SK-N-SH (cell line): ENCODE data around the gene KLLN. TPM values are rescaled to one million over a fixed set of nuclear protein-coding genes. Genes with fewer than 3 reads are reported as not detected.

Source experiments
- CTCF ChIA-PET: fragments of 300-600, 350-600 bp; formaldehyde crosslinking; extraction: SDS; loops from one replicate; lab custom pipeline; 2021; lab: Yijun Ruan, JAX
- POLR2A ChIA-PET: fragments of 350-600 bp; sonication (Branson Sonifier 250); formaldehyde crosslinking; extraction: SDS; loops from one replicate; lab custom pipeline; 2020; ENCODE audit warnings: antibody characterized with exemption, inconsistent platforms; lab: Yijun Ruan, JAX
- DNase-seq: peaks from one replicate; pipeline ENCODE4 v3.0.0; 2012
- H2AFZ ChIP-seq: fragments of 200-600 bp; sonication (generic); 2 replicates; pipeline ENCODE4 v1.8.1; 2016; ENCODE audit warnings: antibody characterized with exemption, mild to moderate bottlenecking, low read depth
- H3F3A ChIP-seq: fragments of 200-600 bp; sonication (generic); replicated peaks from 2 replicates; pipeline ENCODE3; 2016; ENCODE audit warnings: antibody characterized with exemption, mild to moderate bottlenecking; ENCODE audit not compliant: insufficient read depth
- H3K27ac ChIP-seq, 2 experiments: fragments of 200-500 bp in 1 of 2; fragments of 200-600 bp in 1 of 2; sonication (Bioruptor generic) in 1 of 2; sonication (generic), shearing (Covaris generic) in 1 of 2; 2 replicates each; pipeline versions ENCODE4 v1.5.1 to v1.6.1; 2014 to 2016; ENCODE audit warnings: low read depth in 2 of 2, inconsistent platforms in 1 of 2, low read length in 1 of 2, mild to moderate bottlenecking in 1 of 2, mixed read lengths in 1 of 2
- H3K27me3 ChIP-seq: fragments of 200-600 bp; sonication (generic), shearing (Covaris generic); 2 replicates; pipeline ENCODE4 v1.6.1; 2016; ENCODE audit warnings: mixed run types; ENCODE audit not compliant: insufficient read depth
- H3K36me3 ChIP-seq, 2 experiments: fragments of 200-500 bp in 1 of 2; fragments of 200-600 bp in 1 of 2; sonication (Bioruptor generic) in 1 of 2; sonication (generic) in 1 of 2; replicated peaks in 1 of 2; 2 replicates each; pipeline versions ENCODE3 to v1.5.1; 2014 to 2016; ENCODE audit warnings: low read length in 1 of 2, mild to moderate bottlenecking in 1 of 2; ENCODE audit not compliant: insufficient read depth in 2 of 2, control insufficient read depth in 1 of 2
- H3K4me1 ChIP-seq, 2 experiments: fragments of 200-500 bp in 1 of 2; fragments of 200-600 bp in 1 of 2; sonication (Bioruptor generic) in 1 of 2; sonication (generic), shearing (Covaris generic) in 1 of 2; 2 replicates each; pipeline versions ENCODE4 v1.5.1 to v1.6.1; 2014 to 2016; ENCODE audit warnings: low read depth in 1 of 2, low read length in 1 of 2, mixed run types in 1 of 2; ENCODE audit not compliant: insufficient read depth in 2 of 2, control insufficient read depth in 1 of 2
- H3K4me2 ChIP-seq: fragments of 200-600 bp; sonication (generic), shearing (Covaris generic); 2 replicates; pipeline ENCODE4 v1.6.1; 2017; ENCODE audit warnings: mixed run types
- H3K4me3 ChIP-seq, 2 experiments: fragments of 200-500 bp in 1 of 2; fragments of 200-600 bp in 1 of 2; sonication (Bioruptor generic) in 1 of 2; sonication (generic), shearing (Covaris generic) in 1 of 2; 2 replicates each; pipeline versions ENCODE4 v1.5.1 to v1.8.1; 2014 to 2016; ENCODE audit warnings: low read depth in 2 of 2, inconsistent platforms in 1 of 2, low read length in 1 of 2, mild to moderate bottlenecking in 1 of 2, mixed read lengths in 1 of 2, moderate library complexity in 1 of 2
- H3K79me2 ChIP-seq: fragments of 200-600 bp; sonication (generic); 2 replicates; pipeline ENCODE4 v1.8.1; 2017; ENCODE audit warnings: mild to moderate bottlenecking; ENCODE audit not compliant: insufficient read depth
- H3K9ac ChIP-seq: fragments of 200-600 bp; sonication (generic); 2 replicates; pipeline ENCODE4 v1.6.1; 2017; ENCODE audit warnings: mixed run types
- H3K9me2 ChIP-seq: fragments of 200-600 bp; sonication (generic); 2 replicates; pipeline ENCODE4 v1.6.1; 2017; ENCODE audit warnings: mixed run types
- H3K9me3 ChIP-seq: fragments of 200-600 bp; sonication (generic); 2 replicates; pipeline ENCODE4 v1.6.1; 2017; ENCODE audit warnings: mixed run types, mild to moderate bottlenecking, moderate library complexity
- H4K20me1 ChIP-seq: fragments of 200-600 bp; sonication (generic); 2 replicates; pipeline ENCODE4 v1.6.1; 2017; ENCODE audit warnings: mild to moderate bottlenecking, mixed run types; ENCODE audit not compliant: insufficient read depth
- EZH2phosphoT487 ChIP-seq: fragments of 200-600 bp; sonication (generic); IDR thresholded peaks from 2 replicates; pipeline ENCODE4 v1.6.1; 2017; ENCODE audit warnings: low read depth, mixed run types, mild to moderate bottlenecking, antibody characterized with exemption, moderate library complexity, borderline replicate concordance
- FOXJ3 ChIP-seq: sonication (generic); formaldehyde crosslinking; IDR thresholded peaks from 2 replicates; pipeline ENCODE4 v1.5.1; 2020; ENCODE audit warnings: mild to moderate bottlenecking, missing genetic modification reagents
- JUND ChIP-seq: IDR thresholded peaks from 2 replicates; pipeline ENCODE4 v1.4.0; 2012
- MEF2A ChIP-seq: IDR thresholded peaks from 2 replicates; pipeline ENCODE4 v1.4.0; 2012; ENCODE audit warnings: low read depth, borderline replicate concordance
- NRF1 ChIP-seq: IDR thresholded peaks from 2 replicates; pipeline ENCODE4 v1.6.1; 2012; ENCODE audit warnings: low read depth, mild to moderate bottlenecking, low read length
- POLR2AphosphoS5 ChIP-seq: IDR thresholded peaks from 2 replicates; pipeline ENCODE4 v1.6.1; 2012; ENCODE audit warnings: low read depth, low read length
- RFX5 ChIP-seq: IDR thresholded peaks from 2 replicates; pipeline ENCODE4 v1.6.1; 2012; ENCODE audit warnings: mild to moderate bottlenecking, improper control_type of control experiment, low read length
- SMC3 ChIP-seq: IDR thresholded peaks from 2 replicates; pipeline ENCODE4 v1.6.1; 2012; ENCODE audit warnings: low read depth, low read length, improper control_type of control experiment
- TAF1 ChIP-seq: IDR thresholded peaks from 2 replicates; pipeline ENCODE4 v1.6.1; 2012; ENCODE audit warnings: low read depth, mild to moderate bottlenecking, low read length, moderate library complexity, borderline replicate concordance
- YY1 ChIP-seq: IDR thresholded peaks from 2 replicates; pipeline ENCODE4 v1.4.0; 2012; ENCODE audit warnings: low read depth, mild to moderate bottlenecking
- polyA plus RNA-seq, 3 experiments: library from polyadenylated mRNA; depleted of rRNA; stranded (reverse); fragments of >200 nt; gene quantifications; 2 replicates each; pipeline ENCODE4 v1.2.3, GENCODE V29; 2012
- TF ChIP-seq, protein P1 (sequence below): IDR thresholded peaks from 2 replicates; pipeline ENCODE4 v1.6.1; 2012; ENCODE audit warnings: mild to moderate bottlenecking, low read depth, low read length, moderate library complexity
- TF ChIP-seq, protein P2 (sequence below): IDR thresholded peaks from 2 replicates; pipeline ENCODE4 v1.4.0; 2012; ENCODE audit warnings: low read depth, borderline replicate concordance
- TF ChIP-seq, protein P3 (sequence below): IDR thresholded peaks from 2 replicates; pipeline ENCODE4 v1.4.0; 2012; ENCODE audit warnings: low read depth, borderline replicate concordance
- TF ChIP-seq, protein P4 (sequence below): fragments of 150-350 bp; IDR thresholded peaks from 2 replicates; pipeline ENCODE4 v1.6.1; 2017; ENCODE audit warnings: antibody characterized with exemption, low read length, low read depth, borderline replicate concordance
- TF ChIP-seq, protein P5 (sequence below): fragments of 150-350 bp; IDR thresholded peaks from 2 replicates; pipeline ENCODE4 v1.6.1; 2016; ENCODE audit warnings: mild to moderate bottlenecking, low read depth, low read length

The KLLN gene
- polyA plus RNA-seq, 1 of the 3 experiments (the other 2 are of a cell fraction): 1.2 TPM

DNA sequence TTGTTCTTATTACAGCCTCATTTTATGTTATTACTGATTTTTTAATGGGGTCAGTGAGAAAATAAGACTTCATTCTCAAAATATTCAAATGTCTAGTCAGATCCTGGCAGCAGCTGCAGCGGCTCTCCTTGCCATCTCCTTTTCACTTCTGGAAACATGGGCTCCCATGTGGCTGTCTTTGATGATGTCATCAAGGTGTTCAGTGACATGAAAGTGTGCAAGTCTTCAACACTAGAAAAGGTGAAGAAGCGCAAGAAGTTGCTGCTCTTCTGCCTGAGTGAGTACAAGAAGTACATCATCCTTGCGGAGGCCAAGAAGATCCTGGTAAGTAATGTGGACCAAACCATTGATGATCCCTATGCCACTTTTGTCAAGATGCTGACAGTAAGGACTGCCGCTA, 19.6 kb downstream of the KLLN start (continued):
- TF ChIP-seq, protein P1, sequence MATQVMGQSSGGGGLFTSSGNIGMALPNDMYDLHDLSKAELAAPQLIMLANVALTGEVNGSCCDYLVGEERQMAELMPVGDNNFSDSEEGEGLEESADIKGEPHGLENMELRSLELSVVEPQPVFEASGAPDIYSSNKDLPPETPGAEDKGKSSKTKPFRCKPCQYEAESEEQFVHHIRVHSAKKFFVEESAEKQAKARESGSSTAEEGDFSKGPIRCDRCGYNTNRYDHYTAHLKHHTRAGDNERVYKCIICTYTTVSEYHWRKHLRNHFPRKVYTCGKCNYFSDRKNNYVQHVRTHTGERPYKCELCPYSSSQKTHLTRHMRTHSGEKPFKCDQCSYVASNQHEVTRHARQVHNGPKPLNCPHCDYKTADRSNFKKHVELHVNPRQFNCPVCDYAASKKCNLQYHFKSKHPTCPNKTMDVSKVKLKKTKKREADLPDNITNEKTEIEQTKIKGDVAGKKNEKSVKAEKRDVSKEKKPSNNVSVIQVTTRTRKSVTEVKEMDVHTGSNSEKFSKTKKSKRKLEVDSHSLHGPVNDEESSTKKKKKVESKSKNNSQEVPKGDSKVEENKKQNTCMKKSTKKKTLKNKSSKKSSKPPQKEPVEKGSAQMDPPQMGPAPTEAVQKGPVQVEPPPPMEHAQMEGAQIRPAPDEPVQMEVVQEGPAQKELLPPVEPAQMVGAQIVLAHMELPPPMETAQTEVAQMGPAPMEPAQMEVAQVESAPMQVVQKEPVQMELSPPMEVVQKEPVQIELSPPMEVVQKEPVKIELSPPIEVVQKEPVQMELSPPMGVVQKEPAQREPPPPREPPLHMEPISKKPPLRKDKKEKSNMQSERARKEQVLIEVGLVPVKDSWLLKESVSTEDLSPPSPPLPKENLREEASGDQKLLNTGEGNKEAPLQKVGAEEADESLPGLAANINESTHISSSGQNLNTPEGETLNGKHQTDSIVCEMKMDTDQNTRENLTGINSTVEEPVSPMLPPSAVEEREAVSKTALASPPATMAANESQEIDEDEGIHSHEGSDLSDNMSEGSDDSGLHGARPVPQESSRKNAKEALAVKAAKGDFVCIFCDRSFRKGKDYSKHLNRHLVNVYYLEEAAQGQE: no peak
- TF ChIP-seq FOXJ3 (CRISPR knock-in tag): no peak
- no peak for TF ChIP-seq POLR2AphosphoS5
- TF ChIP-seq RFX5: no peak

DNA sequence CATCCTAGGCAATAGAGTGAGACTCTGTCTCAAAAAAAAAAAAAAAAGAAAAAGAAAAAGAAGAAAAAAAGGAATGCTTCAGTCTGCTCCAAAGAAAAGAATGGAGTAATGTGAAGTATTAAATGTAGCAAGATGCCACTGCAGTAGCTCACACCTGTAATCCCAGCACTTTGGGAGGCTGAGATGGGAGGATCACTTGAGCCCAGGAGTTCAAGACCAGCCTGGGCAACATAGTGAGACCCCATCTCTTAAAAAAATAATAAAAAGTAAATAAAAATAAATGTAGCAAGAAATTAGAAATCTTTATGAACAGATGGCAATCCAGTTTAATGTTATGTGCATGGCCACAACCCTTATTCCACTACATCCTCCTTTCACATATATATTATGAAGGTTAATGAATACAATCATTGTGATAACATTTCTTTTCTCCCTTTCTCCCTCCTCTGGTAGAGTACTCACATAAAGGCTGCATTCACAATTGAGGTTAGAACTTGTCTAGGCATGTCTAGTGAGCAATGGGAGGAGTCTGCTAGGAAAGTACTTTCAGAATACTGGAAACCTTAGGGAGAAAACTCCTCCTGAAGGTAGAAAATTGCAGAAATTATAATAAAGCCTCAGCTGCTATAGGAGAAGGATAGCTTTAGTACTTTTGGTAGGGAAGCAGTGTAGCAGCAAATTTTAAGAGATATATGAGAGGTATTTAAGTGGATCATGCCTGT, 20.4 kb downstream of the KLLN start:
- TF ChIP-seq, protein P2, sequence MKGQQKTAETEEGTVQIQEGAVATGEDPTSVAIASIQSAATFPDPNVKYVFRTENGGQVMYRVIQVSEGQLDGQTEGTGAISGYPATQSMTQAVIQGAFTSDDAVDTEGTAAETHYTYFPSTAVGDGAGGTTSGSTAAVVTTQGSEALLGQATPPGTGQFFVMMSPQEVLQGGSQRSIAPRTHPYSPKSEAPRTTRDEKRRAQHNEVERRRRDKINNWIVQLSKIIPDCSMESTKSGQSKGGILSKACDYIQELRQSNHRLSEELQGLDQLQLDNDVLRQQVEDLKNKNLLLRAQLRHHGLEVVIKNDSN: no peak
- TF ChIP-seq SMC3 (no peak), EZH2phosphoT487 (no peak), NRF1 (no peak), YY1 (no peak), MEF2A (no peak), JUND (no peak), TAF1 (no peak), FOXJ3 (CRISPR knock-in tag) (no peak), POLR2AphosphoS5 (no peak)
- TF ChIP-seq, protein P3, sequence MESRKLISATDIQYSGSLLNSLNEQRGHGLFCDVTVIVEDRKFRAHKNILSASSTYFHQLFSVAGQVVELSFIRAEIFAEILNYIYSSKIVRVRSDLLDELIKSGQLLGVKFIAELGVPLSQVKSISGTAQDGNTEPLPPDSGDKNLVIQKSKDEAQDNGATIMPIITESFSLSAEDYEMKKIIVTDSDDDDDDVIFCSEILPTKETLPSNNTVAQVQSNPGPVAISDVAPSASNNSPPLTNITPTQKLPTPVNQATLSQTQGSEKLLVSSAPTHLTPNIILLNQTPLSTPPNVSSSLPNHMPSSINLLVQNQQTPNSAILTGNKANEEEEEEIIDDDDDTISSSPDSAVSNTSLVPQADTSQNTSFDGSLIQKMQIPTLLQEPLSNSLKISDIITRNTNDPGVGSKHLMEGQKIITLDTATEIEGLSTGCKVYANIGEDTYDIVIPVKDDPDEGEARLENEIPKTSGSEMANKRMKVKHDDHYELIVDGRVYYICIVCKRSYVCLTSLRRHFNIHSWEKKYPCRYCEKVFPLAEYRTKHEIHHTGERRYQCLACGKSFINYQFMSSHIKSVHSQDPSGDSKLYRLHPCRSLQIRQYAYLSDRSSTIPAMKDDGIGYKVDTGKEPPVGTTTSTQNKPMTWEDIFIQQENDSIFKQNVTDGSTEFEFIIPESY: no peak
- TF ChIP-seq, protein P4, sequence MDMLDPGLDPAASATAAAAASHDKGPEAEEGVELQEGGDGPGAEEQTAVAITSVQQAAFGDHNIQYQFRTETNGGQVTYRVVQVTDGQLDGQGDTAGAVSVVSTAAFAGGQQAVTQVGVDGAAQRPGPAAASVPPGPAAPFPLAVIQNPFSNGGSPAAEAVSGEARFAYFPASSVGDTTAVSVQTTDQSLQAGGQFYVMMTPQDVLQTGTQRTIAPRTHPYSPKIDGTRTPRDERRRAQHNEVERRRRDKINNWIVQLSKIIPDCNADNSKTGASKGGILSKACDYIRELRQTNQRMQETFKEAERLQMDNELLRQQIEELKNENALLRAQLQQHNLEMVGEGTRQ: no peak
- TF ChIP-seq, protein P5, sequence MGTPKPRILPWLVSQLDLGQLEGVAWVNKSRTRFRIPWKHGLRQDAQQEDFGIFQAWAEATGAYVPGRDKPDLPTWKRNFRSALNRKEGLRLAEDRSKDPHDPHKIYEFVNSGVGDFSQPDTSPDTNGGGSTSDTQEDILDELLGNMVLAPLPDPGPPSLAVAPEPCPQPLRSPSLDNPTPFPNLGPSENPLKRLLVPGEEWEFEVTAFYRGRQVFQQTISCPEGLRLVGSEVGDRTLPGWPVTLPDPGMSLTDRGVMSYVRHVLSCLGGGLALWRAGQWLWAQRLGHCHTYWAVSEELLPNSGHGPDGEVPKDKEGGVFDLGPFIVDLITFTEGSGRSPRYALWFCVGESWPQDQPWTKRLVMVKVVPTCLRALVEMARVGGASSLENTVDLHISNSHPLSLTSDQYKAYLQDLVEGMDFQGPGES: no peak
- TF ChIP-seq, all 33 proteins: peak for 0
- no peak overlapping the region for H2AFZ ChIP-seq
- no peaks in the 10 kb centered on the region for H3K27me3 ChIP-seq
- H3K27ac ChIP-seq: peak overlapping the region; percentile 72 to 88
- peaks cover 0 to 17% of the 10 kb centered on the region in 2 experiments; a peak in 3 of 4 replicates for H3K4me1 ChIP-seq
- CTCF ChIA-PET: no interaction called here
- H3K4me3 ChIP-seq: no peak overlapping the region
- H3K9ac ChIP-seq: no peak overlapping the region
- no peak for DNase-seq
- peaks cover 5% of the 10 kb centered on the region for H3F3A ChIP-seq
- no peaks in the 10 kb centered on the region for H3K79me2 ChIP-seq
- H3K36me3 ChIP-seq: no peaks in the 10 kb centered on the region
- H4K20me1 ChIP-seq: no peaks in the 10 kb centered on the region
- no peaks in the 10 kb centered on the region for H3K9me3 ChIP-seq
- H3K4me2 ChIP-seq: no peak overlapping the region
- no peaks in the 10 kb centered on the region for H3K9me2 ChIP-seq
- POLR2A ChIA-PET: no interaction called here
